ENCODE results near the gene ANKRD50.

Gene ANKRD50

GRCh38 chr4:124635331-124635730 lies 77.2 kb downstream of the ANKRD50 start:
- Mint-ChIP-seq H3K36me3 (ENCODE audit: low read depth) (no peaks in the 10 kb centered on the region), H3K4me1 (ENCODE audit: low read depth) (peaks cover 5% of the 10 kb centered on the region), H3K27ac (no peak overlapping the region), H3K4me3 (no peak overlapping the region), H3K9me3 (no peaks in the 10 kb centered on the region), H3K27me3 (ENCODE audit: low read depth) (no peaks in the 10 kb centered on the region)

- H3K36me3 Mint-ChIP-seq (ENCODE audit: low read depth), result no peaks in the 10 kb centered on the region
- H3K4me3 Mint-ChIP-seq, result no peak overlapping the region
- H3K27ac Mint-ChIP-seq, result no peak overlapping the region
- H3K27me3 Mint-ChIP-seq (ENCODE audit: low read depth), result no peaks in the 10 kb centered on the region
- no peaks in the 10 kb centered on the region for H3K9me3 Mint-ChIP-seq
- H3K4me1 Mint-ChIP-seq (ENCODE audit: low read depth), result peaks cover 5% of the 10 kb centered on the region
Measured at GRCh38 chr4:124633285-124633941, 79.1 kb downstream of the ANKRD50 start.

- H3K9me3 Mint-ChIP-seq, result no peaks in the 10 kb centered on the region
- no peak overlapping the region for H3K4me3 Mint-ChIP-seq
- no peak overlapping the region for H3K27ac Mint-ChIP-seq
- H3K36me3 Mint-ChIP-seq (ENCODE audit: low read depth), result no peaks in the 10 kb centered on the region
- H3K27me3 Mint-ChIP-seq (ENCODE audit: low read depth), result no peaks in the 10 kb centered on the region
- H3K4me1 Mint-ChIP-seq (ENCODE audit: low read depth), result peaks cover 5% of the 10 kb centered on the region
Measured at GRCh38 chr4:124632439-124632838, 80.1 kb downstream of the ANKRD50 start.

DNA sequence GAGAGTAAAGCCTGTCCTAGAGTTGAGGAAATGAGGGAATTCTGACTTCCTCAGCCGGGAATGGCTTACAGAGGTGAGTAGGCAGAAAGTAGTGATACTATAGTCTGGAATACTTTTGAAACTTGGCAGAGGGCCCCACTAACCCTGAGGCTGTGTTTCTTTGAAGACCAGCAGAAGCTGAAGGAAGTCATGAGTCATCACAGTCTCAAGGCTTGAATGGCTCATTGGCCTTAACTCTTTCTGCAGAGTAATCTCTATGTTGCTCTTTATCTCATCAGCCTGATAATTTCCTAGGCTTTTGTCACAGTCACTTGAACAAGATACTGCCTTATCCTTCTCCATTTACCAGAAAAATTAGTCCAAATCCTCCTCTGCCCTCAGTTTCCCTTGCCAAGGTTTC lies 80.8 kb downstream of the ANKRD50 start:
- no peak overlapping the region for H3K27ac Mint-ChIP-seq
- H3K9me3 Mint-ChIP-seq, result no peaks in the 10 kb centered on the region
- H3K27me3 Mint-ChIP-seq (ENCODE audit: low read depth), result no peaks in the 10 kb centered on the region
- peaks cover 5% of the 10 kb centered on the region for H3K4me1 Mint-ChIP-seq (ENCODE audit: low read depth)
- H3K36me3 Mint-ChIP-seq (ENCODE audit: low read depth), result no peaks in the 10 kb centered on the region
- H3K4me3 Mint-ChIP-seq, result no peak overlapping the region

GRCh38 chr4:124629681-124630080 lies 82.9 kb downstream of the ANKRD50 start:
- Mint-ChIP-seq H3K4me1 (ENCODE audit: low read depth) (peaks cover 5% of the 10 kb centered on the region), H3K9me3 (no peaks in the 10 kb centered on the region)

More at GRCh38 chr4:124629681-124630080, 82.9 kb downstream of the ANKRD50 start:
- Mint-ChIP-seq H3K27me3 (ENCODE audit: low read depth) (no peaks in the 10 kb centered on the region), H3K27ac (no peak overlapping the region), H3K4me3 (no peak overlapping the region), H3K36me3 (ENCODE audit: low read depth) (no peaks in the 10 kb centered on the region)

Data from T-helper 1 cell treated with Interleukin-12 subunit alpha and Interleukin-12 subunit beta and Interleukin-4 antibody, amounts not matched to agents 30 μg/mL and 1 μg/mL, for 36 hours (primary cell).